ENCODE measurements around the gene RAB21. TPM values are rescaled to one million over a fixed set of nuclear protein-coding genes. Genes with fewer than 3 reads are reported as not detected.

The RAB21 gene
- total and polyA plus RNA-seq, 4 donors = 5.5 to 15.0 (median 10.0) TPM

Other genes starting within 250 kb of the RAB21 start
- gene ZFC3H1, start 91.0 kb upstream of the RAB21 start, total RNA-seq = 10 to 100 TPM; 10.6 to 32.3 TPM
- 1 to 10 TPM; 3.4 to 6.6 TPM for gene ZFC3H1, start 91.0 kb upstream of the RAB21 start, polyA plus RNA-seq
- 1 to 10 TPM; 1.5 TPM for gene THAP2, start 90.6 kb upstream of the RAB21 start, total RNA-seq
- 1 to 10 TPM in 1 of 2 donors, under 1 TPM in 1; 0.82 to 2.5 TPM for gene THAP2, start 90.6 kb upstream of the RAB21 start, polyA plus RNA-seq
- 10 to 100 TPM; 12.2 to 30.0 TPM for gene TMEM19, start 68.8 kb upstream of the RAB21 start, total RNA-seq
- 10 to 100 TPM in 1 of 2 donors, 1 to 10 TPM in 1; 9.5 to 10.7 TPM for gene TMEM19, start 68.8 kb upstream of the RAB21 start, polyA plus RNA-seq
- gene TBC1D15, start 84.9 kb downstream of the RAB21 start, total RNA-seq = 10 to 100 TPM; 25.1 to 26.0 TPM
- gene TBC1D15, start 84.9 kb downstream of the RAB21 start, polyA plus RNA-seq = 10 to 100 TPM; 16.4 to 19.1 TPM
- gene TPH2, start 184.0 kb downstream of the RAB21 start, total RNA-seq = not detected
- not detected for gene TPH2, start 184.0 kb downstream of the RAB21 start, polyA plus RNA-seq